ENCODE measurements around the gene PGC. TPM values are rescaled to one million over a fixed set of nuclear protein-coding genes. Genes with fewer than 3 reads are reported as not detected.

Gene PGC
- not detected in 2 replicates for total RNA-seq (2014; rRNA removed; shearing (Covaris generic))

DNA sequence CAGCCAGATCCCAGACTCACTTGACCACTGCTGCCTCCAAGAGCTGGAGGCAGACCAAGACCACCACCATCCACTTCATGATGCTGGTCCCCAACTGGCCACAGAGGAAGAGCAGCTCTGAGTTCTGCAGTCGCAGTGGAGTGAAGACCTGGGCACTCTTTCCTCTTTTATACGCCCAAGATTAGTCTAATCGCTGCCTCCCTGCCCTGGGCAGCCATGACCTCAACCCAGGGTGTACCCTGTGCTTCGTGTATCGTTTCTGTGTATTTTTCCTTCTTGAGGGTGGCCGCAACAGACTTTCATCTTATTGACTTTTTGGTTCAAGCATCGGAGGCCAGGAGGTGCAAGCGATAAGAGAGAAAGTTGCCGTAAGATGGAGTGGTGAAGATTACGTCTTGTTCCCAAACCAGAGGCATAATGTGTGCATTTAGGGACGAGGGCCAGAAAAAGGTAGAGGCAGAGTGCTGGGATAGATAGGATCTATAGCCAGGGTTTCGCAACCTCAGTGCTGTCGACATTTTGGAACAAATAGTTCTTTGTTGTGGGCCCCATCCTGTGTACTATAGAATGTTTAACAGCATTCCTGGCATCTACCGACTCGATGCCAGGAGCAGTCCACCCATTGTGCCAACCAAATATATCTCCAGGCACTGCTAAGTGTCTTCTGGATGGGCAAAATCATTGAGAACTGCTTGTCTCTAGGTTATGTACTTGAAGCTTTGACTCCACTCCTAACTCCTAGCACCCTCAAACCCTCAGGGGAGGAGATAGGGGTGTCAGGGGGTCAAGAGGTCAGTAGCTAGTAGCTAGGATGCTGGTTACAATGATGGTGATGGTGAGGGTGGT is at the start of gene PGC:
Gene PGC, minus strand, starts transcription at position 142 of the 846 bp plus-strand sequence. Its CDS starts 63 bp downstream, at position 79.
- no peak for DNase-seq (ENCODE audit: low read depth)

- no peak for DNase-seq (ENCODE audit: low read depth)
These were observed 49.3 kb upstream of the PGC start for GRCh38 chr6:41796474-41796873.

DNA sequence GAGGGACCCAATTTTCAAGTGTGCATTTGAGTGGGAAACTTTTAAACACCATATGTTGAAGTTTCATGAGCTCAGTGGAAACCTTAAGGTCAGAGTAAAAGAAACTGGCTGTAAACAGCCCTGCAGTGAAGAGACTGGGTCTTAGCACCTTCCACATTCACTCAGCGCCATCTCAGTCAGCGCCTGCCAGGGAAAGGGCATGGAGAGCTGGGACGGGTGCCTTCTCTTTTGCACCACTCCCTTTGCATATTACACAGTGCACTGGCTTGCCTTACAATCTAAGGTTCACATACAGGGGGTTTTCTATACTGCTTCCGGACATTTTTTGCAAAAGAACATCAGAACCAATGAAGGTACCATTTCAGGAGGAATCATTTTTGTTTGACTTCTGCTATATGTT is 44.8 kb upstream of the PGC start:
- no peak for DNase-seq (ENCODE audit: low read depth)

DNA sequence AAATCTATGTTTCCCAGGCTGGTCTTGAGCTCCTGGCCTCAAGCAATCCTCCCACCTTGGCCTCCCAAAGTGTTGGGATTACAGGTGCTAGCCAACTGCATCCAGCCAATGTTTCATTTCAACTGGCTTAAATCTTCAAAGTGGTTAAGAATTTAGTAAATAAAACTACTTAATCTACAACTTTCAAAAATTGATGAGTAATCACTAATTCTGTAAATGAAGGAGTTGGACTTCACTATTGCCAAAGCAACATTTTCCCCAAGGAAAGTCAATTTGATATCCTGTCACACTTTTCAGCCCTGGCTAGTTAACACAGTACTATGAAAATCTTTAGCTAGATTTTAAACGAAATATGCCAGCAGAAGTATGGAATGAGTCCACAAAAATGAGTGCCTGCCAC is 44.1 kb upstream of the PGC start:
- no peak for DNase-seq (ENCODE audit: low read depth)

- DNase-seq (ENCODE audit: low read depth), result no peak
These were observed 42.8 kb upstream of the PGC start for GRCh38 chr6:41790045-41790444.

DNA sequence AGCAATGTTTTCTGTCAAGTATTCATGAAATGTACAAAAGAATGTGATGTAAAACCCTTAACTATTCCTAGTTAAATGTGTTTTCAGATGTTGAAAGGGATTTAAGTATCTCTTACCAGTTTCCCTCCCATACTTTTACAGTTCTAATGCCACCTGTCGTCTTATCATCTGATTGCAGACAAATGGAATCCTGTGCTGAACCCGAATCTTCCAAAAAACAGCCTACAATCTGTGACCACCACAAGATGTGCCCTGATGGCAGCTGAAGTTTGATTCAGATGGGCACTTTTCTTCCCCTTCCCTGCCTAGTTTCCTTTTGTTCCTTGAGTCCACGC is 42.2 kb upstream of the PGC start:
- DNase-seq (ENCODE audit: low read depth), result no peak

GRCh38 chr6:41787219-41787917 is 40.2 kb upstream of the PGC start, which contains the start of gene TOMM6:
Gene TOMM6 (plus strand): TSS chr6:41787694. CDS start chr6:41787698, 4 bp downstream.
- peak; percentile 93 for DNase-seq (ENCODE audit: low read depth)

GRCh38 chr6:41786451-41787218 is 39.4 kb upstream of the PGC start:
- peak; percentile 82 for DNase-seq (ENCODE audit: low read depth)

- DNase-seq (ENCODE audit: low read depth), result peak; percentile 23
These were observed 38.7 kb upstream of the PGC start for GRCh38 chr6:41785689-41786450.

DNA sequence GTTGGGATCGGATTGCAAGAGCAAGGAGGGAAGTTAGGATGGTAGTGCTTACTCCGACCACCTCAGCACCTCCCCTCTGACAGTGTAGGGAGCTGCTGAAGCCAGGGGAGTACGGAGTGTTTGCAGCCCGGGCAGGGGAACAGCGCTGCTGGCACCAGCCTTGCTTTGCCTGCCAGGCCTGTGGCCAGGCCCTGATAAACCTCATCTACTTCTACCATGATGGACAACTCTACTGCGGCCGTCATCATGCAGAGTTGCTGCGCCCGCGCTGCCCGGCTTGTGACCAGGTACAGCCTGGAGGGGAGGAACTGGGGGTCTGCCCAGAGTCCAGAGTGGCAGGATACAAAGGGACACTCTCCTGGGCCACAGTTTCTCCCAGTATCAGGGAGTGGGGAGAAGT is 38.1 kb upstream of the PGC start:
- DNase-seq (ENCODE audit: low read depth), result no peak

DNA sequence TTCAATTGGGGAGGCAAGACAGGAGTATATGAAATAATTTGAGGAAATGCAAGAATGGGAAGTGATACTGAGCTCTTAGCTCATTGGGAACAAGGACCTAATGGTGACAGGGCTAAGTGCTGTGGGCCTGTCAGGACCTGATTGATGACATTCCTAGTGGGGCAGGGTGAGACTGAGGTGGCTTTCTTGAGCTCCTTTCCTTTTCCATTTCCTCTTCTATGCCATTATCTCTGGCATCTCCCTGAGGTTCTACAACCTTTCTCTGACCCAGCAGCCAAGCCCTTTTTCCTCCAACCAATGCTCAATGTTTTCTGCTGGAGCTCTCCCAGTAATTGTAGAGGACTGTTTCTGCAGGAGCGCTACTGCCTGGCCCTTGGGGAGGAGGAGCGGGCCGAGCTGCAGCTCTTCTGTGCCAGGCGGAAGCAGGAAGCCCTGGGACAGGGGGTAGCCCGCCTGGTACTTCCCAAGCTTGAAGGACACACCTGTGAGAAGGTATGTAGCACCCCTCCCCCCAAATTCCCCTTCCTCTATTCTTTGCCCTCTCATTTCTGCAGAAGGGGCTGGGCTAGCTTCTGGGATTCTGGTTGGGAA is 37.5 kb upstream of the PGC start:
- peak; percentile 32 for DNase-seq (ENCODE audit: low read depth)

DNA sequence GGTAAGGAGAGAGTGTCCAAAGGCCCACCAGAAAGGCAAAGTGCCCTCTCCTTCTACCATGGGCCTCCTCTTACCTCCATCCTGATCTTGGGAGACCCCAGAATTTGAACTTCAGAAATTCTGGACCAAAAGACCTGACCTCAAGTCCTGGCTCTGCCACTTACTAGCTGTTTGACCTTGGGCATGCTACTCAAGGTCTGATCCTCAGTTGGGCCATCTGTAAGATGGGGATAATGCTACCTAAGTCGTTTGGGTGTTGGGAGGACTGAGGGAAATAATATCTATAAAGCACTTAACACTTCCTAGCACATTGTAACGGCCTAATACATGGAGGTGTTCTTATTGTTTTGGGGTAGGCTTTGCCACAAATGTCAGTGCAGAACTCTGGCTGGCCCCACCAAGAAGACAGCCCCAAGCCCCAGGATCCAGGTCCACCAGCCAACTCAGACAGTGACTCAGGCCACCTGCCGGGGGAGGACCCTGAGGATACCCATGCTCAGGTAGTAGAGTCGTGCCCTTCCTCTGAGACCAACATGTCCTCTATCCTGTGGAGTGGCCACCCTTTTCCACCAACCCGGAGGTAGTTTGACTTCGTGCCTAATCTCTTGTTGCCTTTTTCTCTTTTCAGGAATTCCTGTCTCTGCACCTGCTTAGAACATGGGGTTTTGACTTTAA is 36.0 kb upstream of the PGC start:
- DNase-seq (ENCODE audit: low read depth), result no peak

DNA sequence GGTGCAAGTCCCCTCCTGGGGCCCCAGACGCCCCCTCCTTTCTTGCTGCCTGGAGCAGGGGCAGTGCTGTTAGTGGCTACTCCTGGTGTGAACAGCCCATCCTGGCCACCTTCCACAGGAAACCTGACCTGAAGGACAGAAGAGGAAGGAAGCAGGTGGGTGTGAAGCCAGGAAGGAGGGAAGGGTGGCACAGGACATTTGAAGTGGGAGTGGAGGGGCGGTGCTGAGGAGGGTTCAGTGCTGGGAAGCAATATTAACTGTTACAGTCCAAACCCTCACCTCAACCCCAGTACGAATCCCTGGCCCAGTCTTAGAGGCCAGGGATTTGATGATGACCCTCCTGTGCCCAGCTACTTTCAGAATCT is 34.2 kb upstream of the PGC start:
- peak; percentile 21 for DNase-seq (ENCODE audit: low read depth)

DNA sequence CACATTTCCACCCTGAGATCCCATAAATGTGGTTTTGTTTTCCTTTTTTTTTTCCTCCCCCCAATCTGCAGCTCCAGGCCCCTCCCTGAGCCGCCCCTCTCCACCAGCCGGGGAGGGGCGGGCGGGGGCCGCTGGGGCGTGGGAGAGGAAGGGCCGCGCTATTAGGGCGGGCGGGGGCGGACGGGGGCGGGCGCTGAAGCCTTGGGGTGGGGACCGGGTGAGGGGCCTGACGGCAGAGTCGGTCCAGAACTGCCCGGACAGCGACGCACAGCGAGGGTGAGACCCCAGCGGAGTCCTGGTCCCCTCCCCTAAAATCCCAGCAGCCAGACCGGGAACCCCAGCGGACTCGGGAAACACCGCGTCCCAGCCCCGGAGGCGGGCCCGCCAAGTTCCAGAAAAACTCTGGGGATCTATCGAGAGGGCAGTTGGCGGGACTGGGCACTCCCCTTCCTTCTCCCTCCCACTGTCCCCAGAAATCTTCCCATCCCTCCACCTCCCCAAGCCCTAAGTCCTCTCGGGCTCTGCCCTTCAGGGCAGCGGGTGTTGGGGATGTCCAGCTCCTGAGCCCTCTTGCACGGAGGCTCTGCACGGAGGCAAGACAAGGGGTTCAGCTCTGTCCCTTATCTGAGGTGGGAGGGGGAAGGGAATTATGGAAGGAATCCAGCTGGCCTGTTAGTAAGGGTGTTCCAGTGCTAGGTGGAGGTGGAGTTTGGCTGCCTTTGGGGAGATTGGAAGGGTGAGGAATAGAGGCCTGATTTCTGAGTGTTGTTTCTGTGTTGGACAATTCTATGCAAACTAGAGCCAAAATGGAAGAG is 33.6 kb upstream of the PGC start, which contains the start of gene PRICKLE4:
Gene PRICKLE4, plus strand, starts transcription at position 232 of the 815 bp plus-strand sequence. CDS start 2,692 bp downstream, outside the sequence.
- DNase-seq (ENCODE audit: low read depth), result peak; percentile 76

DNA sequence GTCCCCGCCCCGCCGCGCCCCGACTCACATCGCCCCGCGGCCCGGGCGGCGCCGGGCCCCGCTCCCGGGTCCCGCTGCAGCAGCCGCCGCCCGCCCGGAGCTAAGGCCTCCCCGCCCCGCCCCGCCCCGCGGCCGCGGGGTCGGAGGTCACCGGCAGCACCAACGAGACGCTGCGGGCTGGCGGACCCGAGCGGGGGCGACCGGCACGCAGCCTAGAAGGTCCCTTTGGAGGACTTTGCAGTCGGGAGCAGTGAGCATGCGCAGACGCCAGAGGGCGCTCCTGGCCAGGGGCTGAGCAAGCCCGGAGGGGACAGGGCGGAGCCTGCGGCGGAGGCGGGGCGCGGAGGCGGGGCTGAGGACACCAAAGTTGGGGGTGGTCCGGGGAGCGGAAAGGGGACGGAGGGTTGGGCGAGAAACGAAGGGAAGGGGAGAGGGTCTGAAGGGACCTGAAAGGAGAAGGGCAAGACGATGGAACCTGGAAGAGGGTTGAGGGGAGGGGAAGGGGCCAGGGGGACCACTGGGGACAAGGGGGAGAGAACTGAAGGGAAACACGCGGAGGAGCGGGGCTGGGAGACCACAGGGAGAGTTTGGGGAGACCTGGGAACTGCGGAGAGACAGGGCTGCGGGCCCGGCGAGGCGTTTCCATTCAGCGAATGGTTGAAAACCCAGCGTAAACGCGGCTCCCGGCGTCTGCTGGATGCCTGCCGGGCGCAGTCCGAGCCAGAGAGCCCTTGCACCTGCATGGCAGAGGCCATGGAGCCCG is 32.8 kb upstream of the PGC start, which contains the start of gene FRS3:
Gene FRS3, minus strand, starts transcription at position 113 of the 763 bp plus-strand sequence. CDS start 2,913 bp downstream, outside the sequence.
- peak; percentile 89 for DNase-seq (ENCODE audit: low read depth)

GRCh38 chr6:41779336-41779735 is 32.1 kb upstream of the PGC start:
- DNase-seq (ENCODE audit: low read depth), result no peak

DNA sequence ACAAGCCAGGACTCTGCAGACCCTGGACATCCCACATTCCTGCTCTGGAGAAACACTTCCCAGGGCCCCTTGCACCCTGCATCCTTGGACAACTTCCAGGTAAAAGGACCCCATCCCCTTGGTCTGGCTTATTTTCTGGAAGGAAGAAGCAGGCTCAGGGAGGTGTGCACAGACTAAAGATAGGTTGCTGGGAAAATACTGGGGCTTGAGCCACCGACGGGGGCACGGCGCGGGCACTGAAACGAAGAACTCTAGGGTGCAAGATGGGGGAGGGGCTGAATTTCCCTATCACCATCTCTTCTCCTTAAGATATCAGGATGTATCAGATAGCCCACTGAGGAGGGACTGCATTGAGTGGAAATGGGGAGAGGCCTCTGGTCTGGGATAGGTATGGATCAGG is 31.7 kb upstream of the PGC start:
- DNase-seq (ENCODE audit: low read depth), result no peak

- DNase-seq (ENCODE audit: low read depth), result no peak
These were observed 30.5 kb upstream of the PGC start for GRCh38 chr6:41777551-41778285.

Data from M059J (cell line).